A673 (cell line): ENCODE results near the gene CACNA2D3. TPM values are rescaled to one million over a fixed set of nuclear protein-coding genes. Genes with fewer than 3 reads are reported as not detected.

Experiments used
- BruUV-seq: library from RNA; stranded (reverse); fragments of 400-500 nt; replicated peaks from 2 replicates; lab custom pipeline; 2021; lab: Mats Ljungman, UMichigan
- CTCF ChIA-PET: fragments of 300-600 bp; sonication (Branson Sonifier 250); formaldehyde crosslinking; loops from one replicate; lab custom pipeline; 2022; ENCODE audit warnings: antibody characterized with exemption; lab: Charles Lee
- POLR2A ChIA-PET: fragments of 300-600 bp; sonication (Branson Sonifier 250); formaldehyde crosslinking; loops from one replicate; lab custom pipeline; 2022; ENCODE audit warnings: antibody characterized with exemption; ENCODE audit not compliant: low non-redundant PET; lab: Charles Lee
- DNase-seq: peaks from one replicate; pipeline ENCODE4 v3.0.0-alpha.2; 2015; ENCODE audit warnings: low spot score
- H3K27ac ChIP-seq: fragments of 200-600 bp; sonication (generic); 2 replicates; pipeline ENCODE4 v1.5.1; 2016; ENCODE audit warnings: mixed run types, low read depth, mild to moderate bottlenecking, mixed read lengths, antibody characterized with exemption, low read length; ENCODE audit not compliant: poor library complexity, severe bottlenecking
- H3K27me3 ChIP-seq: fragments of 200-600 bp; sonication (generic); replicated peaks from 2 replicates; pipeline ENCODE4 v1.6.1; 2017; ENCODE audit warnings: mixed run types, low read depth, mild to moderate bottlenecking, mixed read lengths, antibody characterized with exemption, low read length; ENCODE audit not compliant: insufficient read depth, poor library complexity
- H3K36me3 ChIP-seq: fragments of 200-600 bp; sonication (generic); 2 replicates; pipeline ENCODE4 v1.6.1; 2016; ENCODE audit warnings: mixed run types, mild to moderate bottlenecking, mixed read lengths, antibody characterized with exemption, low read length; ENCODE audit not compliant: insufficient read depth, poor library complexity, severe bottlenecking
- H3K4me1 ChIP-seq: fragments of 200-600 bp; sonication (generic); 2 replicates; pipeline ENCODE4 v1.6.1; 2017; ENCODE audit warnings: mixed run types, mild to moderate bottlenecking, mixed read lengths, antibody characterized with exemption, low read length; ENCODE audit not compliant: insufficient read depth, poor library complexity, severe bottlenecking
- H3K4me3 ChIP-seq: fragments of 200-600 bp; sonication (generic); 2 replicates; pipeline ENCODE4 v1.5.1; 2016; ENCODE audit warnings: low read depth, mixed run types, mild to moderate bottlenecking, mixed read lengths, low read length; ENCODE audit not compliant: poor library complexity, severe bottlenecking
- H3K9me3 ChIP-seq: fragments of 200-600 bp; sonication (generic); 2 replicates; pipeline ENCODE4 v1.6.1; 2016; ENCODE audit warnings: mixed run types, low read depth, mild to moderate bottlenecking, mixed read lengths, antibody characterized with exemption, low read length; ENCODE audit not compliant: poor library complexity, severe bottlenecking
- EZH2 ChIP-seq: fragments of 200-600 bp; sonication (generic); IDR thresholded peaks from 2 replicates; pipeline ENCODE4 v1.6.1; 2017; ENCODE audit warnings: borderline replicate concordance, low read depth, mild to moderate bottlenecking, mixed read lengths, antibody characterized with exemption, low read length; ENCODE audit not compliant: poor library complexity, severe bottlenecking
- intact Hi-C: fragments of 100-400 bp; cut with micrococcal nuclease; formaldehyde crosslinking; loops from one replicate; pipeline ENCODE4 v1.10.0; 2022; ENCODE audit not compliant: unreplicated experiment
- total RNA-seq: library from RNA; stranded (reverse); gene quantifications from 2 replicates; pipeline ENCODE4 v1.2.3, GENCODE V29; 2021
- TF ChIP-seq, protein P1 (sequence below): fragments of 300-800, 200-600 bp; sonication (generic); conservative IDR thresholded peaks from 2 replicates; pipeline ENCODE4 v1.5.1; 2017; ENCODE audit warnings: low read depth, mild to moderate bottlenecking, antibody characterized with exemption, low read length, moderate library complexity, mixed read lengths

Gene CACNA2D3
- total RNA-seq, 1 experiment from 2014 or later, result not detected

DNA sequence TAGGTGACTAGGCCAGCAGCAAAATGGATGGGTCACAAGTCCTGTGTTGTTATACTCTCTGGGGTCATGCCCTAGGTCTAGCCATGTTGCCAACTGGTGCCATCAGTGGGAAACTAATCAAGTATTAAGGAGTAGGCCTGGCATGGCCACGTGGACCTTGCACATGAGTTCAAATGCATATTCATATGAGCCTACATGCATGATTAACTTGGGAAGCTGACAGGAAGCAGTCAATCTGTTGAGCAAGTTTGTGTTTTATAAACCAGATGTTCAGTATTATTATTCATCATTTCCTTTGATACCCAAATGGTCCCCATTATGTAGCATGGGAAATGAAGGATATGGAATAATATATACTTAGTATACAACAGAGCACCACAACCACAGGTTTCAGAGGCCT, 710.5 kb downstream of the CACNA2D3 start:
- Histone ChIP-seq H3K4me1 (peaks cover 8% of the 10 kb centered on the region), H3K4me3 (no peak overlapping the region), H3K9me3 (no peaks in the 10 kb centered on the region), H3K36me3 (no peaks in the 10 kb centered on the region), H3K27me3 (no peaks in the 10 kb centered on the region), H3K27ac (no peak overlapping the region)
- ChIA-PET CTCF (no interaction called here), POLR2A (no interaction called here)
- DNase-seq, result peak; percentile 20
- BruUV-seq, result no TSS peak
- intact Hi-C loops, result no loop called here
- TF ChIP-seq EZH2, result no peak
- TF ChIP-seq, protein P1, sequence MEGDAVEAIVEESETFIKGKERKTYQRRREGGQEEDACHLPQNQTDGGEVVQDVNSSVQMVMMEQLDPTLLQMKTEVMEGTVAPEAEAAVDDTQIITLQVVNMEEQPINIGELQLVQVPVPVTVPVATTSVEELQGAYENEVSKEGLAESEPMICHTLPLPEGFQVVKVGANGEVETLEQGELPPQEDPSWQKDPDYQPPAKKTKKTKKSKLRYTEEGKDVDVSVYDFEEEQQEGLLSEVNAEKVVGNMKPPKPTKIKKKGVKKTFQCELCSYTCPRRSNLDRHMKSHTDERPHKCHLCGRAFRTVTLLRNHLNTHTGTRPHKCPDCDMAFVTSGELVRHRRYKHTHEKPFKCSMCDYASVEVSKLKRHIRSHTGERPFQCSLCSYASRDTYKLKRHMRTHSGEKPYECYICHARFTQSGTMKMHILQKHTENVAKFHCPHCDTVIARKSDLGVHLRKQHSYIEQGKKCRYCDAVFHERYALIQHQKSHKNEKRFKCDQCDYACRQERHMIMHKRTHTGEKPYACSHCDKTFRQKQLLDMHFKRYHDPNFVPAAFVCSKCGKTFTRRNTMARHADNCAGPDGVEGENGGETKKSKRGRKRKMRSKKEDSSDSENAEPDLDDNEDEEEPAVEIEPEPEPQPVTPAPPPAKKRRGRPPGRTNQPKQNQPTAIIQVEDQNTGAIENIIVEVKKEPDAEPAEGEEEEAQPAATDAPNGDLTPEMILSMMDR, result no peak

DNA sequence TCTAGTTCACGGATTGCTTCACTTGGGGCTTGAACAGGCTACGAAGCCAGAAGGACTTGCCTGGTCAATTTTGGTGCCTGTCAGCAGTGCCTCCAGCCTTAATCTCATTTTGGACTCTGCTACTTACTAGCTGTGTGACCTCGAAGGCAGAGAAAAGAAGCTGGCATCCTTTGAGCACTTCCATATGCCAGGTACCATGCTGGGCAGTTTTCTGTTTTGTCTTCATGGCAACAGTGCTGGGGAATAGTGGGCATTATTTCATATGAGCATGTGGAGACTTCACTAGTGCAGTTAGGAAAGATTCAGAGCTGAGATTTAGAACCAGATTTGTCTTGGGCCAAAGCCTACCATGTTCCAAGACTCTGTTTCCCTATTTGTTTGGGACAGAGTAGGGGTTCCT, 713.3 kb downstream of the CACNA2D3 start:
- ChIA-PET POLR2A (no interaction called here), CTCF (no interaction called here)
- no peak overlapping the region for H3K4me3 ChIP-seq
- H3K27ac ChIP-seq, result no peak overlapping the region
- no peaks in the 10 kb centered on the region for H3K36me3 ChIP-seq
- DNase-seq, result no peak
- no peaks in the 10 kb centered on the region for H3K27me3 ChIP-seq
- no TSS peak for BruUV-seq
- no peak for TF ChIP-seq EZH2
- TF ChIP-seq, protein P1, result no peak
- H3K9me3 ChIP-seq, result no peaks in the 10 kb centered on the region
- H3K4me1 ChIP-seq, result no peaks in the 10 kb centered on the region
- intact Hi-C loops, result no loop called here

DNA sequence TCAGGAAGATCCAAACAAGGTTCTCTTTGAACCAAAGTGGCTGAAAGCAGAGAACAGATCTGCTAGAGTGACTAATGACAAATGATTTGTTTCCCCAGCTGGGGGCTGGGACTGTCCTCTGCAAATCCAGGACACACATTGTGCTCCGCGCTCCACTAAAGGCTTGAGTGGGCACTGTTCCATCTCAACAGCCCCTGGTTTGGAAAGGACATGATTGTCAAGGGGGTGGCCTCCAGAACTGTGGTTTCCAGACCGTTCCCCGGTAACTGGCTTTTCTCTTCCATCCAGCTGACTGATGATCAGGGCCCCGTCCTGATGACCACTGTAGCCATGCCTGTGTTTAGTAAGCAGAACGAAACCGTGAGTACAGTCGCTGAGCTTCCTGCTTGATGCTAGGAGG, 714.5 kb downstream of the CACNA2D3 start:
- POLR2A ChIA-PET, result no interaction called here
- H3K4me1 ChIP-seq, result no peaks in the 10 kb centered on the region
- H3K9me3 ChIP-seq, result no peaks in the 10 kb centered on the region
- CTCF ChIA-PET, result no interaction called here
- no peaks in the 10 kb centered on the region for H3K27me3 ChIP-seq
- no peak overlapping the region for H3K27ac ChIP-seq
- DNase-seq, result no peak
- intact Hi-C loops, result no loop called here
- TF ChIP-seq EZH2, result no peak
- TF ChIP-seq, protein P1, result no peak
- no TSS peak for BruUV-seq
- H3K4me3 ChIP-seq, result no peak overlapping the region
- no peaks in the 10 kb centered on the region for H3K36me3 ChIP-seq
